K562 (cell line): ENCODE data around the gene CRKL. TPM values are rescaled to one million over a fixed set of nuclear protein-coding genes. Genes with fewer than 3 reads are reported as not detected.
A peak's percentile ranks its signal among the peaks of the same experiment; 100 is the strongest.

ENCODE experiments used
- CHD4 ChIP-seq: fragments of 200-600 bp; sonication (generic); IDR thresholded peaks from 3 replicates; pipeline ENCODE4 v1.6.1; 2012; ENCODE audit warnings: low read depth, mild to moderate bottlenecking, mixed read lengths, low read length, inconsistent platforms; ENCODE audit not compliant: insufficient read depth, insufficient replicate concordance, poor library complexity, severe bottlenecking
- ETV6 ChIP-seq, 3 experiments: fragments of 150-350 bp in 1 of 3; sonication (generic) in 1 of 3; formaldehyde crosslinking in 1 of 3; IDR thresholded peaks; 2 replicates each; pipeline versions ENCODE4 v1.6.1 to v1.8.0; 2014 to 2022; ENCODE audit warnings: borderline replicate concordance in 2 of 3, low read depth in 2 of 3, antibody characterized with exemption in 1 of 3, low read length in 1 of 3, mild to moderate bottlenecking in 1 of 3, missing genetic modification reagents in 1 of 3
- FUS ChIP-seq: fragments of 200-400 bp; formaldehyde crosslinking; optimal IDR thresholded peaks from 2 replicates; pipeline ENCODE3; 2017; ENCODE audit warnings: low read depth, low read length
- HNRNPLL ChIP-seq: fragments of 200-400 bp; formaldehyde crosslinking; IDR thresholded peaks from 2 replicates; pipeline ENCODE4 v1.6.1; 2017; ENCODE audit warnings: low read length, low read depth, mild to moderate bottlenecking; ENCODE audit not compliant: poor library complexity, severe bottlenecking
- LEF1 ChIP-seq: fragments of 450-650 bp; IDR thresholded peaks from 2 replicates; pipeline ENCODE4 v1.6.1; 2016; ENCODE audit warnings: mild to moderate bottlenecking
- OTX1 ChIP-seq: fragments of 450-650 bp; formaldehyde crosslinking; IDR thresholded peaks from 2 replicates; pipeline ENCODE4 v1.4.0; 2022; ENCODE audit warnings: mild to moderate bottlenecking
- POLR2AphosphoS5 ChIP-seq: IDR thresholded peaks from 2 replicates; pipeline ENCODE4 v1.6.1; 2011; ENCODE audit warnings: mild to moderate bottlenecking, low read depth, low read length, moderate library complexity; ENCODE audit not compliant: control insufficient read depth, insufficient read depth
- SMAD2 ChIP-seq: fragments of 150-350 bp; IDR thresholded peaks from 2 replicates; pipeline ENCODE4 v1.6.1; 2014; ENCODE audit warnings: low read depth, mild to moderate bottlenecking, low read length
- SMARCB1 ChIP-seq: IDR thresholded peaks from 2 replicates; pipeline ENCODE4 v1.6.1; 2011; ENCODE audit warnings: improper control_type of control experiment, low read depth; ENCODE audit not compliant: insufficient read length
- TAF1 ChIP-seq: IDR thresholded peaks from 2 replicates; pipeline ENCODE4 v1.6.1; 2011; ENCODE audit warnings: mild to moderate bottlenecking, low read length, moderate library complexity; ENCODE audit not compliant: insufficient read depth, control insufficient read depth, severe bottlenecking; ENCODE audit errors: extremely low read depth
- ZBTB12 ChIP-seq: fragments of 250-450 bp; sonication (Bioruptor Pico); IDR thresholded peaks from 2 replicates; pipeline ENCODE4 v1.4.0; 2020
- ZC3H4 ChIP-seq: sonication (generic); formaldehyde crosslinking; IDR thresholded peaks from 2 replicates; pipeline ENCODE4 v1.9.0; 2021; ENCODE audit warnings: missing genetic modification reagents, borderline replicate concordance
- ZKSCAN1 ChIP-seq: fragments of 150-350 bp; IDR thresholded peaks from 2 replicates; pipeline ENCODE4 v1.6.1; 2016; ENCODE audit warnings: low read depth, low read length
- ZNF217 ChIP-seq: sonication (generic); formaldehyde crosslinking; IDR thresholded peaks from 2 replicates; pipeline ENCODE4 v1.8.0; 2022; ENCODE audit warnings: mild to moderate bottlenecking, missing genetic modification reagents
- ZNF324 ChIP-seq: fragments of 250-450 bp; sonication (Bioruptor Pico); IDR thresholded peaks from 2 replicates; pipeline ENCODE4 v1.4.0; 2020; ENCODE audit warnings: mild to moderate bottlenecking
- ZNF57 ChIP-seq: fragments of 450-650 bp; formaldehyde crosslinking; IDR thresholded peaks from 2 replicates; pipeline ENCODE4 v1.4.0; 2020; ENCODE audit warnings: mild to moderate bottlenecking, moderate library complexity
- polyA plus RNA-seq, 8 experiments: library from polyadenylated mRNA; depleted of rRNA in 4 of 8; stranded (reverse) in 5 of 8; unstranded in 3 of 8; fragments of >200 nt; fragmentation: Nextera tagmentation in 2 of 8; fragmentation: Illumina TruSeq in 1 of 8; extraction: Ambion mirVana in 2 of 8; extraction: Trizol in 1 of 8; gene quantifications; 2 replicates each; pipeline versions ENCODE4 v1.2.1 to v1.2.3, GENCODE V29; 2011 to 2014; ENCODE audit warnings: inconsistent platforms in 1 of 8, missing spikeins in 1 of 8
- total RNA-seq, 7 experiments: library from RNA; depleted of rRNA in 6 of 7; stranded (reverse); fragments of >200 nt in 6 of 7; fragmentation: Illumina TruSeq in 2 of 7; extraction: Trizol in 2 of 7; gene quantifications; 2 replicates each; pipeline versions ENCODE4 v1.2.1 to v1.2.3, GENCODE V29; 2011 to 2021; ENCODE audit warnings: low replicate concordance in 1 of 7
- TF ChIP-seq, protein P1 (sequence below): fragments of 450-650 bp; IDR thresholded peaks from 2 replicates; pipeline ENCODE4 v1.6.1; 2016; ENCODE audit warnings: antibody characterized with exemption

CRKL gene
- total and polyA plus RNA-seq, 9 of the 15 experiments (the other 6 are each of a cell fraction or from before 2014, with no cell fraction given) = 100 to 263 (median 124) TPM

DNA sequence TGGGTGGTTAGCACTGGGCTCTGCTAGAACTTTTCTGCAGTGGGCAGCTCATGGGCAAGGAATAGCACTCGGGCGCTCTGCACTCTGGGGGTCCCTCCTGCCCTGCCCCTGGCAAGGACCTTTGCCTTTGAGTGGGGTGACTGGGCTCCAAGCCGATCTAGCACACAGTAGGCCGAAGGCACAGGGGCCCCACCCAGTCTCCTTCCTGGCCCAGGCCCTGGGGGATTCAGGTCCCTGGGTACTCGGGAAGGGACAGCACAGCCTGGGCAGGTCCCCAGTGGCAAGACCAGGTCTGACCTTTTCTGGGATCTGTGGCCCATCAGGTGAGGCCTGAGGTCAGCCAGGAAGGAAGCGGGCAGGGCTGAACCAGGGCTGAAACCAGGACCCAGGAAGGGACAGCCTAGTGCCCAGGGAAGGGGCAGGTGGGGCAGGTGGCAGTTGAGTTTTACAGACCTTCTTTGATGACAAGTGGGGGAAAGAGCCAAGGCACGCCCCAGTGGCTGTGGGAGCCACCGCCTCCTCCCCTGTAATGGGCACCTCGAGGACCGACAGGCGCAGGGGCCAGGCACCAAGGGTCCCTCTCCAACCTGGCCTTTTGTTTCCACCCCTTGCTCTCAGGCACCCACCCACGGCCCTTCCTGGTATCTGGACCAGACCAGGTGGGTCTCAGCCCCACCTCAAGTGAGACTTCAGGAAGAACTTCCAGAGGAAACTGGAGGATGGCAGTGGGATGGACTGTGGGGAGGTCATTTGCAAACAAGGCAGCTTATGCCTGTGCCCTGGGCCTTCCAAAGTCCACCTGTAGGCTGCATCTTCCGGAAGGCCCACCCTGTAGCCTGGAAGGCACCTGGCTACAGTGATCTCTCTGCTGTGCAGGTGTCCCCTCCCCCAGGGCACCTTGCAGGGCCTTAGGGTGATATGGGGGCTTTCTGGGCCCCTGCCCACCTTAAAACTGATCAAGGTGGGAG lies 49.0 kb downstream of the CRKL start (continued):
- TF ChIP-seq, protein P1, sequence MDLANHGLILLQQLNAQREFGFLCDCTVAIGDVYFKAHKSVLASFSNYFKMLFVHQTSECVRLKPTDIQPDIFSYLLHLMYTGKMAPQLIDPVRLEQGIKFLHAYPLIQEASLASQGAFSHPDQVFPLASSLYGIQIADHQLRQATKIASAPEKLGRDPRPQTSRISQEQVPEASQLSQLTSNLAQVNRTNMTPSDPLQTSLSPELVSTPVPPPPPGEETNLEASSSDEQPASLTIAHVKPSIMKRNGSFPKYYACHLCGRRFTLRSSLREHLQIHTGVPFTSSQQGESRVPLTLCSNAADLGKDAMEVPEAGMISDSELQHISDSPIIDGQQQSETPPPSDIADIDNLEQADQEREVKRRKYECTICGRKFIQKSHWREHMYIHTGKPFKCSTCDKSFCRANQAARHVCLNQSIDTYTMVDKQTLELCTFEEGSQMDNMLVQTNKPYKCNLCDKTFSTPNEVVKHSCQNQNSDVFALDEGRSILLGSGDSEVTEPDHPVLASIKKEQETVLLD = no peak
- TF ChIP-seq LEF1 = no peak
- no peak for TF ChIP-seq ZBTB12 (CRISPR knock-in tag)
- no peak for TF ChIP-seq FUS
- no peak for TF ChIP-seq ZNF217 (CRISPR knock-in tag)
- no peak for TF ChIP-seq TAF1
- TF ChIP-seq ZKSCAN1 = peak; percentile 94
- no peak for TF ChIP-seq ZNF57 (CRISPR knock-in tag)
- TF ChIP-seq SMAD2 = no peak
- TF ChIP-seq POLR2AphosphoS5 = no peak
- peak; percentile 39 for TF ChIP-seq HNRNPLL
- no peak for TF ChIP-seq OTX1 (CRISPR knock-in tag)
- TF ChIP-seq SMARCB1 = no peak
- TF ChIP-seq CHD4 = peak; percentile 54
- TF ChIP-seq ETV6 (IDR thresholded peaks at IDR 0.05; ENCODE audit: borderline replicate concordance in 1 of 2, low read depth in 2 of 2, low read length in 1 of 2) = no peak
- TF ChIP-seq ETV6 (CRISPR knock-in tag; IDR thresholded peaks at IDR 0.05; ENCODE audit: borderline replicate concordance) = no peak
- no peak for TF ChIP-seq ZNF324
- no peak for TF ChIP-seq ZC3H4
